HepG2 (cell line): ENCODE results near the gene ZNF48. TPM values are rescaled to one million over a fixed set of nuclear protein-coding genes. Genes with fewer than 3 reads are reported as not detected.

Experiments
- ARNTL ChIP-seq: sonication (generic); formaldehyde crosslinking; IDR thresholded peaks from 2 replicates; pipeline ENCODE4 v1.4.0; 2020; ENCODE audit warnings: mild to moderate bottlenecking, missing genetic modification reagents
- FLYWCH1 ChIP-seq: sonication (generic); formaldehyde crosslinking; IDR thresholded peaks from 2 replicates; pipeline ENCODE4 v1.8.1; 2023; ENCODE audit warnings: mild to moderate bottlenecking, missing genetic modification reagents
- HOMEZ ChIP-seq: IDR thresholded peaks from 2 replicates; pipeline ENCODE4 v1.6.1; 2016; ENCODE audit warnings: low read depth
- HOXA7 ChIP-seq: sonication (generic); formaldehyde crosslinking; IDR thresholded peaks from 2 replicates; pipeline ENCODE4 v1.8.1; 2022; ENCODE audit warnings: mild to moderate bottlenecking, missing genetic modification reagents, moderate library complexity
- JUND ChIP-seq: sonication (generic); formaldehyde crosslinking; IDR thresholded peaks from 2 replicates; pipeline ENCODE4 v1.8.0; 2022; ENCODE audit warnings: mild to moderate bottlenecking, missing genetic modification reagents
- KLF9 ChIP-seq: IDR thresholded peaks from 2 replicates; pipeline ENCODE4 v1.6.1; 2016; ENCODE audit warnings: low read depth
- MBD4 ChIP-seq: IDR thresholded peaks from 2 replicates; pipeline ENCODE4 v1.6.1; 2012; ENCODE audit warnings: low read length, inconsistent platforms, borderline replicate concordance
- MED13 ChIP-seq: sonication (generic); formaldehyde crosslinking; IDR thresholded peaks from 2 replicates; pipeline ENCODE4 v1.5.0; 2020; ENCODE audit warnings: missing genetic modification reagents
- MXD3 ChIP-seq: IDR thresholded peaks from 2 replicates; pipeline ENCODE4 v1.6.1; 2016; ENCODE audit warnings: mild to moderate bottlenecking, missing biosample characterization, missing genetic modification reagents
- NFAT5 ChIP-seq: sonication (generic); formaldehyde crosslinking; IDR thresholded peaks from 2 replicates; pipeline ENCODE4 v1.4.0; 2020; ENCODE audit warnings: missing genetic modification reagents
- SAFB2 ChIP-seq: sonication (generic); formaldehyde crosslinking; IDR thresholded peaks from 2 replicates; pipeline ENCODE4 v1.5.1; 2020; ENCODE audit warnings: missing genetic modification reagents, low read depth, mild to moderate bottlenecking, borderline replicate concordance
- SNAI1 ChIP-seq: sonication (generic); formaldehyde crosslinking; IDR thresholded peaks from 2 replicates; pipeline ENCODE4 v1.5.0; 2020; ENCODE audit warnings: mild to moderate bottlenecking, missing genetic modification reagents, borderline replicate concordance
- TOE1 ChIP-seq: sonication (generic); formaldehyde crosslinking; IDR thresholded peaks from 2 replicates; pipeline ENCODE4 v1.4.0; 2020; ENCODE audit warnings: mild to moderate bottlenecking, missing genetic modification reagents
- YEATS4 ChIP-seq: sonication (generic); formaldehyde crosslinking; IDR thresholded peaks from 2 replicates; pipeline ENCODE4 v1.4.0; 2020; ENCODE audit warnings: missing genetic modification reagents, borderline replicate concordance
- ZBTB46 ChIP-seq: sonication (generic); formaldehyde crosslinking; IDR thresholded peaks from 2 replicates; pipeline ENCODE4 v1.4.0; 2020; ENCODE audit warnings: mild to moderate bottlenecking, missing genetic modification reagents, borderline replicate concordance
- ZBTB7A ChIP-seq: sonication (generic); formaldehyde crosslinking; IDR thresholded peaks from 2 replicates; pipeline ENCODE4 v1.8.0; 2022; ENCODE audit warnings: mild to moderate bottlenecking, missing genetic modification reagents
- ZNF10 ChIP-seq: sonication (generic); formaldehyde crosslinking; IDR thresholded peaks from 2 replicates; pipeline ENCODE4 v1.4.0; 2020; ENCODE audit warnings: mild to moderate bottlenecking, low read depth, missing genetic modification reagents, borderline replicate concordance
- ZNF329 ChIP-seq: sonication (generic); formaldehyde crosslinking; IDR thresholded peaks from 2 replicates; pipeline ENCODE4 v1.9.0; 2021; ENCODE audit warnings: low read depth, mild to moderate bottlenecking, missing genetic modification reagents
- ZNF367 ChIP-seq: sonication (generic); formaldehyde crosslinking; IDR thresholded peaks from 2 replicates; pipeline ENCODE4 v1.4.0; 2020; ENCODE audit warnings: missing genetic modification reagents, borderline replicate concordance
- ZNF44 ChIP-seq: sonication (generic); formaldehyde crosslinking; IDR thresholded peaks from 2 replicates; pipeline ENCODE4 v1.5.1; 2020; ENCODE audit warnings: mild to moderate bottlenecking, missing genetic modification reagents
- ZSCAN12 ChIP-seq: sonication (generic); formaldehyde crosslinking; IDR thresholded peaks from 2 replicates; pipeline ENCODE4 v1.9.0; 2021; ENCODE audit warnings: mild to moderate bottlenecking, missing genetic modification reagents
- ZSCAN31 ChIP-seq: sonication (generic); formaldehyde crosslinking; IDR thresholded peaks from 2 replicates; pipeline ENCODE4 v1.5.0; 2020; ENCODE audit warnings: low read depth, mild to moderate bottlenecking, missing genetic modification reagents
- polyA plus RNA-seq, 8 experiments: library from polyadenylated mRNA; depleted of rRNA in 3 of 8; stranded (reverse) in 7 of 8; unstranded in 1 of 8; fragments of >200 nt; fragmentation: Illumina TruSeq in 4 of 8; extraction: Trizol in 4 of 8; gene quantifications; 2 replicates each; pipeline versions ENCODE4 v1.2.1 to v1.2.3, GENCODE V29; 2011 to 2016; ENCODE audit warnings: low read depth in 4 of 8, missing spikeins in 1 of 8, mixed read lengths in 1 of 8; ENCODE audit not compliant: insufficient read depth in 1 of 8
- total RNA-seq, 5 experiments: library from RNA; depleted of rRNA; stranded (reverse); fragments of >200 nt; fragmentation: Illumina TruSeq; extraction: Trizol; gene quantifications; 2 replicates each; pipeline ENCODE4 v1.2.3, GENCODE V29; 2016; ENCODE audit warnings: low read depth in 1 of 5

Gene ZNF48
- total and polyA plus RNA-seq, 2 of the 13 experiments (the other 11 are each of a cell fraction or from before 2014, with no cell fraction given): 9.9 to 12.3 TPM

- TF ChIP-seq ZBTB7A (peak; percentile 73; the same call in 1 of the 2 replicates), MXD3 (no peak), ZSCAN31 (CRISPR knock-in tag) (no peak), KLF9 (CRISPR knock-in tag) (no peak), SAFB2 (no peak), YEATS4 (CRISPR knock-in tag) (peak; percentile 74), MBD4 (no peak), ARNTL (CRISPR knock-in tag) (no peak), MED13 (CRISPR knock-in tag) (no peak), SNAI1 (CRISPR knock-in tag) (no peak), ZNF329 (no peak), NFAT5 (CRISPR knock-in tag) (no peak), FLYWCH1 (CRISPR knock-in tag) (no peak), ZNF10 (no peak), ZSCAN12 (CRISPR knock-in tag) (no peak), JUND (CRISPR knock-in tag) (no peak), ZNF367 (CRISPR knock-in tag) (no peak), ZBTB46 (no peak), HOXA7 (CRISPR knock-in tag) (no peak), TOE1 (CRISPR knock-in tag) (no peak), ZNF44 (CRISPR knock-in tag) (no peak), HOMEZ (CRISPR knock-in tag) (no peak)
These were observed 25.2 kb upstream of the ZNF48 start (continued) for GRCh38 chr16:30369938-30370455.
